Hematopoietic multipotent progenitor cell treated with erythropoietin and hydrocortisone succinate and interleukin-3 and kit ligand, for 6 days (in vitro differentiated cells): ENCODE data around the gene KIFC3.
"Not testable (repeated sequence)": the region's sequence is repeated elsewhere in the genome, so short reads cannot be mapped to it uniquely, and the experiment has no call there.

Experiments used
- DNase-seq: peaks from one replicate; pipeline ENCODE4 v3.0.0-alpha.2; 2015

The KIFC3 gene

DNA sequence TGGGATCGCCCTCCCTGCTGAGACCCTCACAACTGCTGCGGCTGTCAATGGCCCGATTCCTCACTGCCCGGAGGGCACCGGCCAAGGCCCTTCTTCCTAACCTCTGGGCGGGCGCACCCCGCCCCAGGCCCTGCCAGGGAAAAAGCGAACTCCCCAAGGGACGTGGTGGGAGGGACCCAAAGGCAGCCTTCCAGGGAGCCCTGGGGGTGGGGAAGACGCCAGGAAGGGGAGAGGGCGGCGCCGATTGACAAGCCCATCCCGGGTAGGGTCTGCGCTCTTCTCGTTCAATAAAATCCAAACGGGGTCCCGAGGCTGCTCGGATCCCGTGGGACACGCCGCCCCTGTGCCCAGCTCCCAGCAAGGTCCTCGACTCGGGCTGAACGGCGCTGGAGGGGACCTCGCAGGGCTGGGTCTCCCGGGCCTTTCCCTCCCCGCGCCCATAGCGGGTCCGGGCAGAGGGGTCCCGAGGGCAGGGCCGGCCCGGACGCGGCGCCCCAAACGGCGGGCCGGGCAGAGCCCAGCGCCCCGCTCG is 416 bp downstream of the KIFC3 start:
- DNase-seq = no peak

DNA sequence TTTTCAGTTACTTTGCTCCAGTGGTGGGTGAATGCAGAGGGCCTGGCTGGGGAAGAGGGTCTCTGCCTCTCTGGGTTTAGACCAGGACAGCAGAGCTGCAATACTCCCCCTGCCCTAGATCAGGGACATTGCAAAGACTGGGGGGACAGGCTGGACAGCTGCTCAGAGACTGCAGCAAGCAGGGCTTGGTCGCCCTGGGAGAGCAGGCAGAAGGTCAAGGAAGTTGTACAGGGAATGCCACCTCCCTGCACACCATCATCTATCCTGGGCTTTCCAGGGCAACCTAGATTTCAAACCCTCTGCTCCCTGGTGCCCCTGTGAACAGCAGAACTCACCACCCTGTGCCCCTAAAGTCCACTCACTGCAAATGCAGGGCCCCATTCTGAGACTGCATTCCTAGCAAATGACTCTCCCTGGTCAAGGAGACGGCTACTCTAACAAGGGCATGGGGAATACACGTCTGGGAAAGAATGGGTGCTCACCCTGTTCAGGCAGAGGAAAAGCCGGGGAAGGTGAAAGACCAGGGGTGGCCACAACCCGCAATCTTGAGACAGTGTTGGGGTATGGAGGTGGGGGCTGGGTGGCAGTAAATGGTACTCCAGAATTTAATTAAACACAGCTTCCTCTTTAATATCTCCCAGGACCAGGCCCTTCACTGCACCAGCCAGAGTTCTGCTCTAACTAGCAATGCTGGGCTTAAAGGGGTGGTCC is 1.0 kb downstream of the KIFC3 start:
- DNase-seq = peak; percentile 40

DNA sequence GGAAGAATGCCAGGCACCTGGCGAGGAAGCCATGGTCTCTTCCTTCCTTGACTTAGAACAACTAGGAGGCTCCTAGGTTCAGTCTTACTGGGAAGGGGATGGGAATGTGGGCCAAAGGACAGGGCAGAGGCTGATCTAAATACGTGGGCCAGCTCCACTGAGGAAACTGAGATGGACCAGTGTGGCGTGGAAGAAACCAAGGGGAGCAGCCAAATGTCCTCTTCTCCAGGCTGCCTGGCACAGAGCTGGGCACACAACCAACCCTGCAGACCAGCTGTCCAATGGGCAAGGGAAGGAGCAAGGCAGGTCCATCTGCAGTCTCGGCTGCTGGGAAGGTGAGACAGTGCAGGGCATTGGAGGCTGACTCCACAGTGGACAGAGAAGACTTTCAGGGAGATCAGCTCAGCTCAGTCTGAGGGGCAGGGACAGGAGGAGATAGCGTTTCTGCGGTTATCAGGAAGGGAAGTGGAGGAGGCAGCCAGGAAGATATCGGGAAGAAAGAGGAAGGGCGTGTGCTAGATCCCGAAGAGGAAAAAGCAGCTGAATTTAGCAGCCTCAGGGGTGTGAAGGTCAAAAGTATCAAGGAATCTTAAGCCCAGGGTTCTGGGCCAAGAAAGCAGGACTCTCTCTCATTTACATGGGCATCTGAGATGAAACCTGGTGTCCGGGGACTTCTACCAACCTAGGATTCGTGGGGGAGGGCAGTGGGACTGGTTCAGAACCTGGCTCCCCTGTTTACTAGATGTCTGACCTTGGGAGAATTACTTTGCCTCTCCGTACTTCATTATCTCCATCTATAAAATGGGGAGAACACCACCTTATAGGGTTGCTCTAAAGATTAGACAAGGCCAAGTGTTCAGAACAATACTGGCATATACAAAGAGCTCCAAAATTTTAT is 1.8 kb downstream of the KIFC3 start:
- DNase-seq = peak; percentile 32

DNA sequence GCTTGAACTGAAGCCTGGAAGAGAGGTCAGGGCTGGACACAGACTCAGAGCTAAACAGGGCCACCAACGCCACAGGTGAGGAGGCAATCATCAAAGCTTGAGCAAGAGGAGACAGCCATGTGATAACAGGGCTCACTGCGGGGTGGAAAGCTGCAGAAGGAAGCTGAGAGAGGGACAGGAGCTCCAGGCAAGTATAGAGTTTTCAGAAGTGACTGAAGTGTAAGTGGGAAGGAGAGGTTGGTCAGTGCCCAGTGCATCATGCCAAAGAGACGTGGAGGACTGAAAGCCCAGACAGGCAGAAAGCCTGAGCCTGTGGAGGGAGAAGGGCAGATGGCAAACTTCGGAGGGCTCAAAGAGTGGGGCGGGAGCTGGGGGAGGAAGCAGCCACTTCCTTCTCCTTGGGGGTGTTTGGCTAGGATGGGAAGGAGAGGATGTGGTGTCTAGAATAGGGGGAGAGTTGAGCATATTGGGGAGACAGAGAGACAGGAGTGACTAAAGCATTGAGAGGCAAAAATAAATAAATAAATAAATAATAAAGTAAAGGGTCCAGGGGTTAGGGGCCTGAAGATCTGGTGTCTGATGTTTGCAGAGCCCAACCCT is 2.6 kb downstream of the KIFC3 start:
- DNase-seq = peak; percentile 30

DNA sequence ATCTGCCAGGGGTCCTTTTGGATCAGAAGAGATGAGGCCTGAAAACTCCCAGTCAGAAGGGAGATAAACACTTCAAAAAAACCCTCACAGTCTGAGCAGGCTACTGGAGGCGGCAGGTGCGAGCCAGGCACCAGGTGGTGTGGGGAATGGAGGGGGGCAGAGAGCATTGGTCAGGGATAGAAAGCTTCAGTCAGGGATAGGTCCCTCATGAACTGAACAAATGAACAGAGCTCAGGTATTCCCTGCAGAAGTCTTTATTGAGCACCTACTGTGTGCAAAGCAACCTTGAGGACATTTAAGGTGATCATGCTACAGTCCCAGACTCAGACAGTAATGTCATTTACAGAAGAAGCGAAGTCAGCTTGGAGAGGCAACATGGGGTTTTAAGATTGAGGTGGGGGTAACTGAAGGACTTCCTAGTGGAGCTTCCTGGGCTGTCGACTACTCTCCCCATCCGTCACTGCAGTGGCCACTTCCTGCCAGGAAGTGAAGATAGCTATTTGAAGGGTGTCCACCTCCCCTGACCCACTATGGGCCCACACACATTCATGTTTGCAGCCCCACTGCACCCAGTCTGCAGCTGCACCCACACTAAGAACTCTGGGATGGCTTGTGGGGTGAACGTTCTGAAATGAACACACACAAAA is 3.2 kb downstream of the KIFC3 start:
- DNase-seq = no peak

DNA sequence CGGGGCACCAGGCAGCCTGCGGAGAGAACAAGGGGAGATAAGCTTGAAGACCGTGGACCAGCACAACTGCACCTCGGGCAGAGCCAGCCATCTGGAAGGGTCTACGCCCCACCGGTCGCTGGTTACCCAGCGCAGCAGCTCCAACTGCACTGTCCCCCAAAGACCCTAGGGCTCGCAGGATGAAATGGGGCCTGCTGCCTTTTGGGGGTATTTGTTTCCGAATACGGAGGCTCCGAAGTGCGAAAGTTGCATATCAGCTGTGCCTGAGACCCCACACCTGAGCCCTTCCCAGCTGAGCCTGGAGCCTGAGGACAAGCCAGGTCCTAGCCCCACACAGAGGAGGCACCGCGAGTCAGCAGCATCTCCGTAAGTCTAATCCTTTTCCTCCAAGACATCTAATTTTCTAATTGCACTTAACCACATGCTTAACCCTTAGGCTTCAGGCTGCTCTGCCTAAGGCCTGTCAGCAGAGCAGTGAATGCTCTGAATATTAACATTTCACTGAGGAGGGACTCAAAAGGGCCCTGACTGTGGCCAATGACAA is 4.0 kb downstream of the KIFC3 start:
- no peak for DNase-seq

DNA sequence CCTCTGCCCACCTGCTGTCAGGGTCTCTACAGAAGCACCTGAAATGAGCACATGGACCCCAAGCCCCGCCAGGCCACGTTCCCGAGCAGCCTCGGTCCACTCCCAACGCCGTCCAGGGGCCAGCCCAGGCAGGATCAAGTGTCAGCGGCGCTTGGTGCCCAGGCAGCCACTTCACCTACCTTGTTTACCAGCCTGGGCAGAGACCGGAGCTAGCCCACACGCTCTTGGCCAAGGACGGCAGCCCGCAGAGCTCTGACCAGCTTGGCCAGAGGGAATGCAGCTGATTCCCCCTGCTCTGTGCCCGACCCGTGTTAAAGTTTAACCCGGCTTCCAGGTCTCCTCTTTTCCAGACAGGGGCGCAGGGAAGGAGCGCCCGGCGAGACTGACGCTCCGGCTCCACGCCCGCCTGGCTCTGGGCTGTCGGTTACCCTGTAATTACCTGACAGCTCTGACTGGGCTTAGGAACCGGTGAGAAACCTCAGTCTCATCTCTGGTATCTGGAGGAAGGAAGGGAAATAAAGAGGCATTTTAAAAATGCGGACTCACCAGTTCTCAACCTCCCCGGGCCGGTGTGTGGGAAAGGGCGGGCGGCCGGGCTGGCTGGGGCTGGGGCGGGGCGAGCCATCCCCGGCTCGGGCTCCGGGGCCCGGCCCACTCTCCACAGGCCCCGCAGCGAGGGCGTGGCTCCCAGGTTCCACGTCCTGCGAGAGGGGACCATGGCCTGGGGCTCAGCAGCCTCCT is 4.6 kb downstream of the KIFC3 start:
- no peak for DNase-seq

DNA sequence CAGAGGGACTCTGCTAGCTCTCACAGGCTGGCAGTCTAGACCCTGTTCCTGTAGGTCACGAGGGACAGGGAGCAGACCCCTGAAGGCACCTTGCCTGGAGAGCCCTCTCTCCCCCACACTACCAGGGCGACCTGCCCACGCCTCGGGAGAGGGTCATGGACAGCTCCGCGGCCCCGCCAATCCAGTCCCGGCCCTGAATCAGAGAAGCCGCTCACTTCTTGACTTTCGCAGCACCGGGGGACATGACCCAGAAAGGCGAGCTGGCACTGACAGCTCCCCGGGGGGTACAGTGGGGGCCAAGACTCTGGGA is 5.1 kb downstream of the KIFC3 start:
- no peak for DNase-seq

DNA sequence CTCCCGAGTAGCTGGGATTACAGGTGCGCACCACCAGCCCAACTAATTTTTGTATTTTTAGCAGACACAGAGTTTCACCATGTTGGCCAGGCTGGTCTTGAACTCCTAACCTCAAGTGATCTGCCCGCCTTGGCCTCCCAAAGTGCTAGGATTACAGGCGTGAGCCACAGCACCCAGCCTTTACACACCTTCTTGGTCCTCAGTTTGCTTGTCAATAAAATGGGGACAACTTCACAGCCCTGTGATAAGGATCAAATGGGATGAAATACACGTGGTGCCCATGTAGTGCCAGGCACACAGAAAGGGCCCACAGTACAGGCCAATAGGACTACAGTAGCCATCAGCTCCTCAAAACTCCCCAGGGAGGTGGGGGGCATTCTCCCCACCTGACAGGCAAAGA is 6.3 kb downstream of the KIFC3 start:
- DNase-seq = not testable (repeated sequence)

DNA sequence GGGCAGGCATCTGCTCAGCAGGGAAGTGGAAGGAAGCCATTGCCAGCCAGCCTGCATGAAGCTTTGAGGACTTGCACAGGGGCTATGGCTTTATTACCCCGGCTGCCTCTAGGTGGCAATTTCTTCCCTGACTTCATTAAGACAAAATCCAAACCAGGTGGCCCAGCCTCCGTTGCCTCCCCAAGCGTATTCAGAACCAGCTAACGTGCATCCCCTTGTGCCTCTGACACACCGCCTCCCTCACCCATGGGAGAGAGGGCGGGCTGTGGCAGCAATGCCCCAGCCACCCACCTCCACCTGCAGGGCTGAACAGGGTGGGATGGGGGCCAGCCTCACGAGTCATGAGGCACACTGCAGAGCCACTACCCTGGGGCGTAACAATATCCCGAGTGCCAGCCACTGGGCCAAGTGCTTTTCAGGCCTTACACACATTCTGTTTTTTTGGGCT is 6.8 kb downstream of the KIFC3 start:
- peak; percentile 77 for DNase-seq

DNA sequence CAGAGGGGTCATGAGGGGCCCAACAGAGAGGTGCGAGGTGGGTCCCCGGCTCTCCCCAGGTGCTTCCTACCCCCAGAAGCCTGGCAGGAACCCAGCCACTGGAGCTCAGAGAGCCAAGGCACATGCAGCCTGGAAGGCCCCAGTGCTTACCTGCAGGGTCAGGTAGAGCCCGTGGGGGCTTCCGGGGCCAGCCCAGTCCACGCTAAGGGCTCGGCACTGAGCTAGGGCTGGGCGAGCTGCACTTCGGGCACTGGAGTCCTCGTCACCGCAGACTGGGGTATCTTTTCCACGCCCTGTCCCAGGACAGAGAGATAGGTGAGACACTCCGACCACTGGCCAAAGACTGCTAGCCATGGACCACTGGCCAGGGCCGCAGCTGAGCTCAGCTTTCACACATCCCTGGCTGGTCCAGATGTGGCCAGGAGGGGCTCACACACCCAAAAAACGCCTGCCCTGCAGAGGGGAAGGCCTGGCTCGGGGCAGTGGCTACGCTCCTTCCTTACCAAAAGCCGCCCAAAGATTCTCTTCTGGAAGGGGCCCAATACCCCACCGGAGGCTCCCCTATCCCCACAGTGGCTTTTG is 7.4 kb downstream of the KIFC3 start:
- DNase-seq = no peak

DNA sequence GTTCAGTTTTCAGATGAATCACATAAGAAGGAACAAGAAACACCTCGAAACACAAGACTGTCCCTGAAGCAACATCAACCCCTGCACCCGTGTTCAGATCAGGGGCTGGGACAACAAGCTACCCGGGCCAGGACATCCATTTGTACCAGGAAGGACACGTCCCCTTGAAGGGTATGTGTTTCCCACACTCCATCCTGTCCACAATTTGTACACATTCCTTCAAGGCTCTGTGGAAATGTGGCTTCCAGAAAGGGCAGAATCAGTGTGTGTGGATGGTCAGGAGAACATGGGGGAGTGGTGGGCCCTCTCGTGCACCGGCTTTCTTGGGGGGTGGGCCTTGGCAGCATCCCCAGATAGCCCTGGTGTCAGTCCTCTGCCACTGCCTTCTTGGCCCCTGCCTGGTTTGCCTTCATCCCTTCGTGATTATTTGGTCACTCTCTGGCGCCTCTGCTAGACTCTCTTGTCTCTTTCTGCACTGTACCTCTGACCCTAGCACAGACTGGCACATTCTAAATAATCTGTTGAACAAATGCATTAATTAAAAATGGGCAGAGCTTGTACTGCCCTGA is 10.3 kb downstream of the KIFC3 start:
- DNase-seq = no peak

DNA sequence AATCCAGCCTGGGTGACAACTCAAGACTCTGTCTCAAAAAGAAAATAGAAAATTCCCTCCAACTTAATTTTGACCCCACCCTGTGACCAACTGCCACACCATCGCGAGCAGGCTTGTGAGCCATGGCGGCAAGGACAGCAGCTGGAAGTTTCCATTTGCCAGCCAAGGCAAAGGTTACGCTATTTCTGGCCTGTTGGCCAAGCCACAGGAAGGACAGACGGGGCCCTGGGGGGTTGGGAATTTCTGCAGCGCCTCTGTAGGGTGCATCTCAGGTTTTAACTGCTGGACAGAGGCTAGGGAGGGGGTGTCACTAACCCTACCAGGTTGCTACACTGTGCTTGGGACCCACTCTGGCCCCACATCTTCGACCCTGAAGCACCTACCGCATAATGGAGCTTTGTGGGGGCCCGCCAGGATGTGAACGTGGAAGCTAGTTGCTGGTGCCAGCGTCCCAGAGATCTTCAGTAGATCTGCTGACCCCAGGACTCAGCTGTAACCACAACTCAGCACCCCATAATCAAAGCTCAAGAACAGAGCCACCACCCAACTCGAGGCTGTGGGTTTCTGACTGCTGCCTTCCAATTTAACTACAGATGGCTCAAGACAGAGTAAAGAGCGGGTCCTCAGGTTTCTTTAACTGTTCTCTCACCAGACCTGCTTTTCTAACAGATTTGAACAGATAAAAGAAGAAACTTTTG is 10.9 kb downstream of the KIFC3 start:
- peak; percentile 34 for DNase-seq

DNA sequence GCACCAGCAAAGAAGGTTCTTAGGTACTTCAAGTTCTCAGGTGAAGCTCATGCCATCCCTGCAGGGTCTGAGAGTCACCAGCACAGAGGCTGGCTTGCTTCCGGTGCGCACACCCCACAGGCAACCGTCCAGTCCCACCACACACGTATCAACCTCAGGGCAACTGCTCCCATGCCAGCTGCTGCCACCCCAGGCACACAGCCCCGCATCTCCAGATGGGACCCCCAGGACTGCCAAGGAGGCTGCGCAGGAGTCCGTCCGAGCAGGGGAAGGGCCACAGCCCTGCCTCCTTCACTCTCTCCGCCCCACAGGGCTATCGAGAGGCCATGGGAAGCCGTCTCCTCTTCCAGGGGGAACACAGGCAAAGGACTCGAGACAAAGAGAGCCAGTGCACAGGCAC is 13.3 kb downstream of the KIFC3 start:
- no peak for DNase-seq

DNA sequence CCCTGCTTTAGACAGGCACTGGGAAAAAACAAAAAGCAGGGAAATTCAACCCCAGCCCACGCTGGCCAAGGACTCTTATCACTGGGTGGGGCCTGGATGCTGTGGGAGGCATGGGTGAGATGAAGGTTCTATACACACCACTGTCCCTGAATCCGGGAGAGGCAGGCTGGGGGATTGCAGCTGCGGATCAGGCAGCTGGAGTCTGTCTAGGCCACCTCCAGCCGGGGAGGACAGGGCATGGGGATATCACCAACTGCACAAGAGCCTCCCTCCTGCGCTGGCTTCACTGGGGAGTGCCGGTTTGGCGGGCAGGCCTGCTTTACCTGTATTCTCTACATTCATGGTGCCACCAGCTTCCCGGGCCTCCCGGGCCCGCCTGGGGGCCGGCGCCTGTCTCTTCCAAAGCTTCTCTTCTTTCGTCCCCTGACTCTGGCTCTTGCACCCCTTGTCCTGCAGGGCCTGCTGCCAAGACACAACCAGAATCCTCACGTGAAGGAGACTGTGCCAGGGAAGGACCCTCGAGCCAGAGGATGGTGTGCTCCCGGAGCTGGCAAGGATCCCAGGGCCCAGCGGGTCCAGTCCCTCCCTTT is 13.9 kb downstream of the KIFC3 start:
- DNase-seq = no peak

DNA sequence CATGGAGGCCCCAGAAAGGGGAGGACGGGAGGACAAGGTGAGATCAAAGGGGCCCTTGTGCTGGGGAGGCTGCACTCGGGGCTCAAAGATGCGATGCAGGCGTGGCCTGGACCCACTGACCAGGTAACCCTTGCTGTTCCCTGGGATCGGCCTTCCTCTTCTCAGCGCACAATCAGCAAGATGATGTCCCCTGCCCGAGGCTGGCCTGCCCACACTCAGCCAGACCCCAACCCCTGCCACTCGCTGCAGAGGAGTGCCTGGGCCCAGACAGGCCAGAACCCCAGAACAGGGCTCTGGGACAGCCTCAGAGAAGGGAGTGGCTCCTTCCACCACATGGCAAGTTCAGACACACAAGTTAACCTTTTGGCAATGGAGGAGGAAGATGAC is 14.8 kb downstream of the KIFC3 start:
- no peak for DNase-seq

DNA sequence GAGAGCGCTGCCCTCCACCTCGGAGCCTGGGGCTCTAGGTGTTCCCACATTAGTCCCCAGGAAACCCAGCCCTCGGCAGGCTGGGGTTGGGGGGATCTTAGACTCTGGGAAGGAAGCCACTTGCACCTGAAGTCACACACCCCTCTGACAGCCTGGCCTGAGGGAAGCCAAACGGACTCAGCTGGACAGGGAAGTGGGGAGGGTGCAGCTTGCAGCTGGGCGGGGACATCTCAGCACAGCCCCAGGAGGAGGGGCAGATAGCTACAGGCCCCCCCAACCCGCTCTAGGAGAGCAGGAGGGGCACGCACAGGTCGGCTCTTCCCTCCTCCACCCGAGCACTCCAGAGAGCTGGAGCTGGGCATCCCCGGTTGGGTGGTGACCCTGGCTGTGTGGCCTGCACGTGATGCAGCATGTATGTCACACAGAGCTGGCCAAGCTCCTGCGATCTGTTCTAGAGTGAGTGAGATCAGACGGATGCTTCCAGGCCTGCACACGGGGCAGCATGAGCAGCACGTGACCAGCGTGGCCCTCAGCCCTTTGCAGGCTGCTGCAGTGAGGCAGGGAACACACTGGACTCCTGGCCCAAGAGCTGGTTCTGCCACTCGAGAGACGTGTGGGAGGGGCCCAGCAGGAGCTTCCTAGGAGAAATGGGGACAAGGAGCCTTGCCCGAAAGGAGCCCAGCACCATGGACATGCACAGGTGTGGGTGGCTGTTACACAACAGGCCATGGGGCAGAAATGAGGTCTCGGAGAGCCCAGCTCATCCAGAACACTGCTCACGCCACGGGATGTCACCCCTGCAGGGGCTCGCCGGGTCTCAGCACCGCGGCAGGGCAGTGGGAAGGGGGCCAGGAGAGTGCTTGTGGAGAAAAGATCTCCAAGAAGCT is 15.4 kb downstream of the KIFC3 start:
- no peak for DNase-seq

DNA sequence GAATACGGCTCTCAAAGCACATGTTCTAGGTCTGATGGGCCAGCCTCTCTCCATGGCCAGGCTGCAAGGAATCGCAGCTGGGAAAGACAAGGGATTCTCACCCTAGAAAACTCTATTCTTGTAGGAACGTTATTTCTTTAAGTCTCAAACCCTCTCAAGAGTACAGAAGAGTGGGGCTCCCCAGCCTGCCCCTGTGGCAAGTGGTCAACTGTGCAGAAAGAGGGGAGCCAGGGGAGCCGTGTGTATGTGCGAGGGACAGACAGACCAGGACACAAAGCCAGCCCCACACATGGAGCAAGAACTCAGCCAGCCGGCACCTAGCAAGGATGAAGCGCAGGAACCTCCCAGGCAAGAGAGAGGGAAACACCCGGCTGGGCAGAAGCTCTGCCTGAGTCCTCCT is 16.4 kb downstream of the KIFC3 start:
- no peak for DNase-seq

DNA sequence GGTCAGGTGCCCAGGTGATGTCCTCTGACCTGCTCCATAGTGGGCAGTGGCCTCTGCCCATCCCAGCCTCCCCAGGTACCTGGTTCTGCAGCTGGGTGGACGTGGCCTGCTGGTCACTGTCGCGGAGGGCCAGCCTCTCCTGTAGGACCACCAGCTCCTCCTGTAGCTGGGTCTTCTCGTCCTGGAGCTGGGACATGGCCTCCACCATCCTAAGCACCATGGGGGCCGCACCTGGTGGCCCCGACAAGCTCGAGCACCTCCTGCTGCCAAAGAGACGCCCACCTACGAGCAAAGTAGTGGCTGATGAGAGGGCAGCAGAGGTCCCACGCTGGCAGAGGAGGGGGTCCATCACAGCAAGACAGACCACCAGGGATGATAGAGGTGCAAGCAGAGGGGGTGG is 16.9 kb downstream of the KIFC3 start:
- no peak for DNase-seq
